Measurements from ENCODE around the gene ANKRD33B.

DNA sequence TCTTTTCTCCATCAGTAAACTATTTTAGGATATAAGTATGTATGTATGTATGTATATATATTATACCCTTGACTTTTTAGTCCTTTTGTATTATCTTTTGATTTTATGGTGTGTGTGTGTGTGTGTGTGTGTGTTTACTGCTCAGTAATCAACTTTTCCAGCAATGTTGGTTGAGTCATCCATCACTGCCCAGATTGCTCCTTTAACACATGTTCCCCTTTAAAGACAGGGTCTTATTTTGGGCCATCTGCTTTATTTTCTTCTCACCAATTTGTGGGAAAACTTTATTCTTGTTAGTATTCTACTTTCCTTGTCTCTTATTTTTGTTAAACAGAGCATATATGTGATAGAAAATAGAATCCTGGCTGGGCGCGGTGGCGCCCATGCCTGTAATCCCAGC lies 28.1 kb downstream of the ANKRD33B start:
- TF ChIP-seq, protein P1, sequence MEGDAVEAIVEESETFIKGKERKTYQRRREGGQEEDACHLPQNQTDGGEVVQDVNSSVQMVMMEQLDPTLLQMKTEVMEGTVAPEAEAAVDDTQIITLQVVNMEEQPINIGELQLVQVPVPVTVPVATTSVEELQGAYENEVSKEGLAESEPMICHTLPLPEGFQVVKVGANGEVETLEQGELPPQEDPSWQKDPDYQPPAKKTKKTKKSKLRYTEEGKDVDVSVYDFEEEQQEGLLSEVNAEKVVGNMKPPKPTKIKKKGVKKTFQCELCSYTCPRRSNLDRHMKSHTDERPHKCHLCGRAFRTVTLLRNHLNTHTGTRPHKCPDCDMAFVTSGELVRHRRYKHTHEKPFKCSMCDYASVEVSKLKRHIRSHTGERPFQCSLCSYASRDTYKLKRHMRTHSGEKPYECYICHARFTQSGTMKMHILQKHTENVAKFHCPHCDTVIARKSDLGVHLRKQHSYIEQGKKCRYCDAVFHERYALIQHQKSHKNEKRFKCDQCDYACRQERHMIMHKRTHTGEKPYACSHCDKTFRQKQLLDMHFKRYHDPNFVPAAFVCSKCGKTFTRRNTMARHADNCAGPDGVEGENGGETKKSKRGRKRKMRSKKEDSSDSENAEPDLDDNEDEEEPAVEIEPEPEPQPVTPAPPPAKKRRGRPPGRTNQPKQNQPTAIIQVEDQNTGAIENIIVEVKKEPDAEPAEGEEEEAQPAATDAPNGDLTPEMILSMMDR (IDR thresholded peaks at IDR 0.05): no peak
- no peak for TF ChIP-seq POLR2A (IDR thresholded peaks at IDR 0.05)

Data from suprapubic skin (tissue), 3 donors.